Small intestine (tissue), 7 donors: ENCODE measurements around the gene DGKQ. TPM values are rescaled to one million over a fixed set of nuclear protein-coding genes. Genes with fewer than 3 reads are reported as not detected.

Experiments
- DNase-seq, 2 donors: peaks; one replicate each; pipeline versions ENCODE4 v3.0.0 to v3.0.0-alpha.2; 2013
- FAIRE-seq: peaks from 2 replicates; lab custom pipeline; 2012; peaks lifted over from hg19 to GRCh38; lab: Jason Lieb, UNC
- H3K27ac ChIP-seq, 3 donors: one replicate each; pipeline ENCODE4 v1.5.1; 2013; ENCODE audit warnings: low read length in 2 of 3, mild to moderate bottlenecking in 2 of 3, control low read depth in 1 of 3, inconsistent platforms in 1 of 3, low read depth in 1 of 3, moderate library complexity in 1 of 3
- H3K27me3 ChIP-seq, 3 donors: one replicate each; pipeline ENCODE4 v1.6.1; 2013; ENCODE audit warnings: low read length in 3 of 3, inconsistent platforms in 1 of 3; ENCODE audit not compliant: control insufficient read depth in 3 of 3, insufficient read depth in 3 of 3
- H3K36me3 ChIP-seq, 3 donors: one replicate each; pipeline ENCODE4 v1.6.1; 2013; ENCODE audit warnings: low read length in 3 of 3, inconsistent platforms in 1 of 3, low read depth in 1 of 3, mild to moderate bottlenecking in 1 of 3, moderate library complexity in 1 of 3; ENCODE audit not compliant: control insufficient read depth in 3 of 3, insufficient read depth in 2 of 3
- H3K4me1 ChIP-seq, 3 donors: one replicate each; pipeline ENCODE4 v1.6.1; 2013; ENCODE audit warnings: low read length in 2 of 3, inconsistent platforms in 1 of 3, low read depth in 1 of 3, mild to moderate bottlenecking in 1 of 3, moderate library complexity in 1 of 3; ENCODE audit not compliant: control insufficient read depth in 3 of 3, insufficient read depth in 2 of 3
- H3K4me3 ChIP-seq, 3 donors: one replicate each; pipeline ENCODE4 v1.5.1; 2013; ENCODE audit warnings: low read length in 3 of 3, control low read depth in 1 of 3, inconsistent platforms in 1 of 3, low read depth in 1 of 3, mild to moderate bottlenecking in 1 of 3, moderate library complexity in 1 of 3
- H3K9me3 ChIP-seq, 2 donors: one replicate each; pipeline ENCODE4 v1.6.1; 2013; ENCODE audit warnings: low read depth in 1 of 2, low read length in 1 of 2; ENCODE audit not compliant: control insufficient read depth in 2 of 2, insufficient read depth in 1 of 2
- WGBS, 3 donors: extraction: QIAGEN DNeasy Blood & Tissue Kit; methylation state at CpG; one replicate each; pipeline ENCODE4 v1.1.7; 2013; 5-methylcytosine and 5-hydroxymethylcytosine counted together
- polyA plus RNA-seq, 4 donors: library from polyadenylated mRNA; stranded (reverse) in 3 of 4; unstranded in 1 of 4; fragments of 200-250 nt in 3 of 4; fragments of 120-200 nt in 1 of 4; gene quantifications; one replicate each; pipeline versions ENCODE4 v1.2.1 to v1.2.3, GENCODE V29; 2013
- donor health status: healthy with polysubstance abuse.
- donor health status: control.
- donor health status: control.
- donor health status: Bipolar disorder and iron deficiency.
- donor health status: healthy.

Gene DGKQ
- polyA plus RNA-seq, 4 donors, result 18.9 to 42.3 (median 26.8) TPM

DNA sequence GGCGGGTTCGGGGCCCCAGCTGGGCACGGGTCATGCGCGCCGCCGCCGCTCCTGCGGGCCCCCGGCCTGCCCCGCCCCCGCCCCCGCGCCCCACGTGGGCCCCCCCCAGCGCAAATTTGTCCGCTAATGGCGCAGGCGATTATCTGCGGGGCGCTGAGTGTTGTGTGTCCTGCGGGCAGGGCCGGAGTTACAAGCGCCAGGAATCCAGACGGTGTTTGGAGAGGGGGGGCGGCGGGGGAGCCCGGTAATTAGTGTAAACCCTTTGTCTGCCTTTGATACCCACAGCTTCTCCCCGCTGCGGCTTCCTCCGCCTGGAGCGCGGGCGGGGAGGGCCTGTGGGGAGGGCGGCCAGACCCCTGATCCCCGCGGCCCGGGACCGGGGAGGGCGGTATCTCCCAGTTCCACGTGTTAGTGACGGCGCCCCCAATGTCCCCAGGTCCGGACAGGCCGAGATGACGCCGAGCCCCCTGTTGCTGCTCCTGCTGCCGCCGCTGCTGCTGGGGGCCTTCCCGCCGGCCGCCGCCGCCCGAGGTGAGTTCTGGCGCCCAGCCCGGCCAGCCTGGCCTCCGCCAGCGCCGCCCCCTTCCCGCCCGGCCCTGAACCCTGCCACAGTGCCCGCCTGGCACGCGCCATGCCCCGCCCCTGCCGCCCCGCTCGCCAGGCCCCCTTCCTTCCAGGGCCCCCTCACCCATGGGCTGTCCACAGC, 38.8 kb upstream of the DGKQ start:
- Histone ChIP-seq H3K4me1 (peaks cover 0 to 30% (median 4%) of the 10 kb centered on the region in 3 donors), H3K27me3 (peaks cover 0 to 21% (median 0%) of the 10 kb centered on the region in 3 donors), H3K36me3 (peaks cover 0 to 8% (median 0%) of the 10 kb centered on the region in 3 donors), H3K27ac (no peak overlapping the region), H3K9me3 (peaks cover 0 to 5% of the 10 kb centered on the region in 2 donors), H3K4me3 (peak overlapping the region; percentile 50 to 80 (median 54))
- no peak for FAIRE-seq
- peak; percentile 27 to 63 for DNase-seq
- WGBS, 3 donors, result 0 to 2% (median 1%) methylated on average over 49 to 69 of the region's 69 CpGs

DNA sequence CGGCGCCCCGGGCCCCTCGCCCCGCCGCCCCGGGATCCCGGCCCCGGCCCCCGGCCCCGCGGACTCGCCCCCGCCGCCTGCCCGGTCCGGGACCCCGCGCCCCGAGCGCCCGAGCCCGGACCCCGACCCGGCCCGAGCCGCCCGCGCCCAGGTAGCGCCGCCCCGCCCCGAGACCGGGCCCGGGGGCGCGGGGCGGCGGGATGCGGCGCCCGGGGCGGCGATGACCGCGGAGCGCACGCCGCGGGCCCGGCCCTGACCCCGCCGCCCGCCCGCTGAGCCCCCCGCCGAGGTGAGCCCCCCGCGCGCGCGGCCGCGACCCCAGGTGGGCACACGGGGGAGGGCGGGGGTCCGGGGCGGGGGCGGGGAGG, 38.3 kb upstream of the DGKQ start:
- H3K4me1 ChIP-seq, result peaks cover 0 to 30% (median 4%) of the 10 kb centered on the region in 3 donors
- 1 to 2% methylated on average over 20 to 69 of the region's 69 CpGs; no CpG with 5 or more reads in 1 of the 3 donors for WGBS, 3 donors
- peak overlapping the region in 2 of 3 donors; percentile 54 to 80 for H3K4me3 ChIP-seq
- DNase-seq (no peak), FAIRE-seq (no peak)
- peaks cover 0 to 9% of the 10 kb centered on the region in 2 donors for H3K9me3 ChIP-seq
- peaks cover 0 to 26% (median 2%) of the 10 kb centered on the region in 3 donors for H3K27me3 ChIP-seq
- peaks cover 0 to 8% (median 0%) of the 10 kb centered on the region in 3 donors for H3K36me3 ChIP-seq
- no peak overlapping the region for H3K27ac ChIP-seq

DNA sequence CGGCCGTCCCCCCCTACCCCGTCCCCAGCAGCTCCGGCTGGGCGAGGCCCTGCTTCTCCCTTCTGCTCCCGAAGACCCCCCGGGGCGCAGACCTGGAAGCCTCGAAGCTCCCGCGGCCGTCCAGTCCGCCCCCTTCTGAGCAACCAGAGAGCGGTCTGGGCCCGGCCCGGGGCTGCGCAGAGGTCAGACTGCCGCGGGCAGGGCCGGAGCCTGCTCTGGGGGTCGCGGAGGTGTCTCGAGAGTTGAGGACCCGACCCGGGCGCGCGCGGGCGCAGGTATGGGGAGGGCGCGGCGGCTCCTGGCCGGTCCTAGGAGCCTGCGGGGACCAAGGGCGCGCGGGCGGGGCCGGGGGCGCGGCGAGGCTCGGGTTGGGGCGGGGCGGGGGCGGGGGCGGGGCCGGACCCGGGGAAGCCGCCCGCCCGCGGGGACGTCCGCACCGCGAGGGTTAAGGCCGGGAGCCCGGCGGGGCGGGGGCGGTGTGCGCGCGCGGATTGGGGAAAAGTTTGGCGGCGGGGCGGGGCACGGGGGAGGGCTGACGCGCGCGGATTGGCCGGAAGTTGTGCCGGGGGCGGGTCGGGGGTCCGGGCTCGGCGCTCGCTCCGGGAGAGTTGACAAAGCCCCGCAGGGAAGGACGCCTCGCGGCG, 37.8 kb upstream of the DGKQ start, which contains the start of gene FGFRL1:
TSS of gene FGFRL1 (plus strand) at position 605 of the 644 bp plus-strand sequence. CDS start 860 bp downstream, outside the sequence.
- DNase-seq, result peak; percentile 91 to 92
- peaks cover 0 to 8% (median 0%) of the 10 kb centered on the region in 3 donors for H3K36me3 ChIP-seq
- peaks cover 0 to 29% (median 2%) of the 10 kb centered on the region in 3 donors for H3K27me3 ChIP-seq
- 0 to 1% (median 0%) methylated on average over 32 to 89 of the region's 89 CpGs for WGBS, 3 donors
- peaks cover 0 to 11% of the 10 kb centered on the region in 2 donors for H3K9me3 ChIP-seq
- peak within 1 kb of the TSS; percentile 50 to 80 (median 54) for H3K4me3 ChIP-seq
- H3K27ac ChIP-seq, result peak within 1 kb of the TSS; percentile 59 to 93 (median 63)
- no peak for FAIRE-seq
- peaks cover 0 to 30% (median 4%) of the 10 kb centered on the region in 3 donors for H3K4me1 ChIP-seq

DNA sequence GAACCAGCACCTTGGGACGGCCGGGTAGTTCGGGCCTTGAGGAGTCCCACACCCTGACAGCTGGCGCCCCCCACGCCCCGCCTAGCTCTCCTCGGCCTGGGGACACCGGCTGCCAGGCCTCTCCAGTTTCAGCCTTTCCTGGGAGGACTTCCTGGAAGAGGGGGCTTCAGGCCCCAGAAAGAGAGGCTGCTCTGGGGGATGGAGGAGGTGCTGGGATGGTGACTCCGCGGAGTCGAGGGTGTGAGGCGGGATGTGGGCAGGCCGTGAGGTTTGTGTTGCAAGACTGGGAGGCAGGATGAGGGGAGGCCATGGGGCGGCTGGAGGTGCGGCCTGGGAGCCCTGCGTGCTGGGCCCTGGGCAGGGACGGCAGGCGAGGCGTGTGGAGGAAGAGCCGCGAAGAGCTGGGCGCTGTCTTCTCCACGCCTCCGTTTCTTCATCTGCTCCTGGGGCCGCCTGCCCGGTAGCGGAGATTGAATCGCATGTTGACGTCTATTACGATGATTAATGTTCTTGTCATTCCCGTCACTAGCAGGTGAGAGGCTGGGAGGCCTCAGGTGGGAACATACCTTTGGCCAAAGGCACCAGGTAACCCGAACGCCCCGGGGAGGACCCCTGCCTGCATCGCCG, 37.1 kb upstream of the DGKQ start:
- DNase-seq (peak; percentile 78 to 84), FAIRE-seq (no peak)
- peaks cover 0 to 30% (median 4%) of the 10 kb centered on the region in 3 donors for H3K4me1 ChIP-seq
- peaks cover 0 to 32% (median 3%) of the 10 kb centered on the region in 3 donors for H3K27me3 ChIP-seq
- peak overlapping the region; percentile 59 to 93 (median 63) for H3K27ac ChIP-seq
- peaks cover 0 to 11% of the 10 kb centered on the region in 2 donors for H3K9me3 ChIP-seq
- peak overlapping the region in 2 of 3 donors; percentile 29 to 45 for H3K4me3 ChIP-seq
- H3K36me3 ChIP-seq, result peaks cover 0 to 8% (median 0%) of the 10 kb centered on the region in 3 donors
- 0 to 2% (median 1%) methylated on average over 34 to 36 of the region's 36 CpGs for WGBS, 3 donors

DNA sequence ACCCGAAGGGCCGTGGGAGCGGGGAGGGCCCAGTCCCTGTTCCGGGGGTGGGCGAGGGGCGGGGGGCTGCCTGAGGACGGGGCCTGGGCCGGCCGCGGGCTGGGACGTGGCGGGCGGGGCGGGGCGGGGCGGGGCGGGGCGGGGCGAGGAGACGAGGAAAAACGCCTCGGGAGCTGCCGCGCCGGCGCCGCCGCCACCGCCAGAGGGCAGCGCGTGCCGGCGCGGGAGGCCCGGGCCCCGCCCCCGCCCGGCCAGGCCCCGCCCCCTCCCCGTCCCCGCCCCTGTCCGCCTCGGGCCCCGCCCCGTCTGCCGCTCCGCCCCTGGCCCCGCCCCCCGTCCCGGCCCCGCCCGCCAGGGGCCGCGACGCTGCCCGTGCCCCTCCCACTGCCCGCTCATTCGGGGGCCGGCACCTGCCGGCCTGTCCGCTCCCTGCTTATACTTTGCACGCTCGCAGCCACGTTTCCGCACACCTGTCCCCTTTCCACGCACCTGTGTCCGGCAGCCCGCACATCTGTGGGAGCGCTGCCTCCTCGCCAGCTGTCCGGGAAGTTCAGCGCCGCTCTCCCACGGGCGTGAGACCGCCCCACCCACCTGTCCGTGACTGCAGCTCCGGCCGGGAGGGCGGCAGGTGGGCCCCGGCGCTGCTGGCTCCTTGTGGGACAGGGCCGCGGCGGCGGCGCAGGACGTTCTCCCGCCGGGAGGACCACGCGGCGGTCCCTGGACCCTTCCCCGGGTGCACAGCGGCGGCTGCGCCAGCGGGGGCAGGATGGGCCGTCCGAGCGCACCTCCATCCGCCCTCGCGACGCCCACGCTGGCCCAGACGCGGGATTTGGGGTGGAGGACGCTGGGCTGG, 36.4 kb upstream of the DGKQ start:
- Histone ChIP-seq H3K27ac (peak overlapping the region; percentile 63 to 93 (median 65)), H3K4me3 (peak overlapping the region; percentile 53 to 70 (median 61)), H3K36me3 (peaks cover 0 to 8% (median 0%) of the 10 kb centered on the region in 3 donors), H3K9me3 (peaks cover 0 to 11% of the 10 kb centered on the region in 2 donors), H3K27me3 (peaks cover 0 to 40% (median 6%) of the 10 kb centered on the region in 3 donors), H3K4me1 (peaks cover 0 to 30% (median 4%) of the 10 kb centered on the region in 3 donors)
- FAIRE-seq (no peak), DNase-seq (peak; percentile 68 to 83)
- WGBS, 3 donors, result 0 to 1% (median 0%) methylated on average over 44 to 98 of the region's 109 CpGs

DNA sequence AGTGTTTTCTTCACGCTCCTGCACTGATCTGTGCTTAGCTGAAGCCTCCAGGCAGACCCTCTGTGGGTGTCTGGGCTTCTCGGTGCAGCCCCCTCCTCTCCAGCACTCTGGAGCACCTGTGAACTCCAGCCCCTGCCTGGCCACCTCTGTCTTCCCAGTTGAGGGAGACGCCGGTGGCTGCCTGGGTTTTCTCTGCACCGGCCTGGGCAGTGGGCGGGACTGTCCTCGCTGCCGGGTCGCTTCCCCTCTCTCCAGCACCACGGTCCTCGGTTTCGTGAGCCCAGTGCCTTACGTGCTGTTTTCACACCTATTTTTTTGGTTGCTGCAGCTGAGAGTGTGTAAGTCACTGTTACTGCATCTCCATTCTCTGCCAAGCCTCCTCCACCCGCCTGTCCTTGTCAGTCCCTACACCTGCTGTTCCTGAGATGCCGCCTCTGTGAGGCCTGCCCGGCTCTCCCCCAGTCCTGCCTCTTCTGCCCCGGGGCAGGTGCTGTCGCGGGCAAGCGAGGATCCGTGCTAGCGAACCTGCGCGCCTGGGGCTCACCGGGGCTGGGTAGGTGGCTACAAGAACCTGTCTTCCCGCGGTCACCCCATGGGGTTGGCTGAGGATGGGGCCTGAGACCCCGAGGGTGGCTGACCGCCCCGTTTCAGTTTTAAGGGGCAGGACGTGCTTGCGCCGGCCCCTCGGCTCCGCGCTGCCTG, 35.6 kb upstream of the DGKQ start:
- Histone ChIP-seq H3K36me3 (peaks cover 0 to 8% (median 0%) of the 10 kb centered on the region in 3 donors), H3K9me3 (peaks cover 0 to 11% of the 10 kb centered on the region in 2 donors), H3K27ac (peak overlapping the region in 1 of 3 donors; percentile 14), H3K27me3 (peaks cover 0 to 47% (median 10%) of the 10 kb centered on the region in 3 donors), H3K4me3 (peak overlapping the region; percentile 53 to 70 (median 61)), H3K4me1 (peaks cover 0 to 30% (median 4%) of the 10 kb centered on the region in 3 donors)
- FAIRE-seq (no peak), DNase-seq (peak in 1 of 2 donors; percentile 59)
- 1 to 3% (median 2%) methylated on average over 36 of the region's 36 CpGs for WGBS, 3 donors

DNA sequence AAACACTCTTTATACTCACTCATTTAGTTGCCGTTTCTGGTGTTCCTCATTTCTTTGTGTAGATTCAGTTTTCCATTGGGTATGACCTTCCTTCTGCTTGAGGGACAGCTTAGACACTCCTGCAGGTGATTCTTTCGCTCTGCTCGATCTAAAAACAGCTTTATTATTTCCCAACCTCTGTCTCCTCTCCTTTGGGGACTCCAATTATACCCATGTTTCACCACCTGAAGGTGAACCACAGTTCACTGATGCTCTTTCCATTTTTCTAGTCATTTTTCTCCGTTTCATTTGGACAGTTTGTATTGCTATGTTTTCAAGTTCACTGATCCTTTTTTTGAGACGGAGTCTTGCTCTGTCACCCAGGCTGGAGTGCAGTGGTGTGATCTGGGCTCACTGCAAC, 33.5 kb upstream of the DGKQ start:
- H3K36me3 ChIP-seq, result no peaks in the 10 kb centered on the region

More for the DNA sequence above, 33.5 kb upstream of the DGKQ start:
- no peak for DNase-seq
- Histone ChIP-seq H3K4me3 (no peak overlapping the region), H3K9me3 (peaks cover 0 to 11% of the 10 kb centered on the region in 2 donors), H3K4me1 (peaks cover 5 to 19% (median 11%) of the 10 kb centered on the region in 3 donors), H3K27ac (no peak overlapping the region), H3K27me3 (peaks cover 9 to 69% (median 23%) of the 10 kb centered on the region in 3 donors)
- no peak for FAIRE-seq
- WGBS, 3 donors, result 85 to 90% (median 87%) methylated on average over 5 of the region's 5 CpGs
